Activated CD4-positive, alpha-beta T cell treated with anti-CD3 and anti-CD28 coated beads for 4 hours (primary cell): ENCODE results near the gene MTG2.

Source experiments
- DNase-seq, 2 donors: peaks; one replicate each; pipeline ENCODE4 v3.0.0-alpha.2; 2020

The MTG2 gene

DNA sequence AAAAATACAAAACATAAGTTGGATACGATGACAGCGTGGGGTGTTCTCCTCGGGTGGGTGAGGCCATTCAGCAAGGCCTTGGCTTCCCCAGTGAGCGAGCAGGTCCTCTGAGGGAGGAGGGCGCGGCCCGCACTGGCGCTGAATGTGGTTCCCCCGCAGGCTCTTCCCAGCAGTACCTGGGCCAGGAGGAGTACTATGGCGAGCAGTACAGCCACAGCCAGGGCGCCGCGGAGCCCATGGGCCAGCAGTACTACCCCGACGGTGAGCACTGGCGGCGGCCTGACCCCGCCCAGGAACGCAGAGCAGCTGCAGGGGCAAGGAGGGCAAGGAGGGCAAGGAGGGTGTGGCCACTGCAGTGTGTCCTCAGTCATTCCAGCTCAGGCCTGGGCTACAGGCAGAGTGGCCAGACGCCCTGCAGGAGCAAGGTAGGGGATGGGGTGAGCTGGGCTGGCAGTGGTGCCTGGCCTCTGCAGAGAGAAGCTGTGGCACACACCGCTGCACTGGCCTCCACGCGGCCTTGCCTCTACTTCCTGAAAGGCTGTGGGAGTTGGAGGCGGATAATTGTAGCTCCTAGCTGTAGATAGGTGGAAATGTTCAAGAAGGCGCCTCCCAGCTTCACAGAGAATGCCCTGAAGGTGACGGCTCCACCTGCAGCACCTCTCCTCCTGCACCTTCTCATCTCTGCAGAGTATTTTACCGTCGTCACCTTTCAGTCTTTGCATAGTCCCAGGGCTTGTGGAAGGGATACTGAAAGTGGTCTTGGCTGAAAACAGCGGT lies 18.7 kb upstream of the MTG2 start:
- DNase-seq: no peak

DNA sequence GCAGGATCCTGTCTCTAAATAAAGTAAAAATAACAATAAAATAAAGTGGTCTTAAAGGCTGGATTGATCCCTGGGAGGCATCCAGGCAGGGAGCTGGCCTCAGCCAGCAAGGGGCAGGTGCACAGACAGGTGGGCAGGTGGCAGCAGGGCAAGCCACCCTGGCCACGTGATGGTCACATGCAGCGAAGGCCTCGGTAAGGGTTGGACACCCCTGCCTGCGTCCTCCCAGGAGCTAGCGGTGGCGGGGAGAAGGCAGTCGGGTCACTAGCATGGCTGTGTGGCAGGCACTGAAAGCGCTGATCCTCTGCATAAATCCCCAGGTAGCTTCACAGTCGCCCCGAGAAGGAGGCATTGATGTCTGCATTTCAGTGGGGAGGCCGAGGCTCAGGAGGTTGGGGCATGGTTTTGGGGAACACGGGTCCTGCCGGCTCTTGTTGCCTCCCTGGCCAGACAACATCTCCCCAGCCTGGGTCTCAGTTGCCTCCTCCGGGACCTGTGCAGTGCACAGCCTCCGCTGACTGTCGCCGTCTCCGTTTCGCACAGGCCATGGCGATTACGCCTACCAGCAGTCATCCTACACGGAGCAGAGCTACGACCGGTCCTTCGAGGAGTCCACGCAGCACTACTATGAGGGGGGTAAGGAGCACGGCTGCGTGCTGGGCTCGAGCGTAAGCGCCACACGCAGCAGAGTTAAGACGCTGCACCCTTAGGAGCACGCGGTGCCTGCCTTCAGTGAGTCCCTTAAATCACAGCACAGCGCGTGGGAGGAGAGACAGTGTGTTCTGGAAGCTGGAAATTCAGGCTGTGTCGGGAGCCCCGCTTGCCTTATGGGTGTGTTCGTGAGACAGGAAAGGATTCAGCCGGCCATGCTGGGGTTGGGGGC lies 17.7 kb upstream of the MTG2 start:
- DNase-seq: no peak

DNA sequence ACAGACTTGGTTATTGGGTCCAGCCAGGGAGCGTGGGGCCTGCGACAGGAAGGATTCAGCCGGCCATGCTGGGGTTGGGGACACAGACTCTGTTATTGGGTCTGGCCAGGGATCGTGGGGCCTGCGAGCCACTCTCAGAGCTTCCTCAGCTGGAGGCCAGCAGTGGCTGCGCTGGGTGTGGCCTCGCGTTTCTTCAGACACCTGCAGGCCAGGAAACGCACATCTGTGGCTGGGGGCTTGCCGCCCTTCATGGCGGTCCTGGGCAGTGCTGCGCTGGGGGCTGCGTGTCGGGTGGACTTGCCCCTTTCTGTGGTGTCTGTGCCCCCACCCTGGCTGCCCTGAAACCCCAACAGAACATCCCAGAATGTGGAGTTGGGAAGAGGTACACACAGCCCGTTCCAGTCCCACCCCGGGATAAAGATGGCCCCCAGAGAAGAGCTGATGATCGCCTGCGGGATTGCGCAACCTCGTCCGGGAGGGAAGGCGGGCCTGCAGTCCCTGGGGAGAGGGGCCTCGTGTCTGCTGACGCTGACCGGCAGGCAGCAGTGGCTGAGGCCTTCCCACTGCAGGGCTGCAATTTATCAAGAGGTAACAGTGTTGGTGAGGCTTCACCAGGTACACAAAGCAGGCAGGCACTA lies 16.9 kb upstream of the MTG2 start:
- DNase-seq: no peak

DNA sequence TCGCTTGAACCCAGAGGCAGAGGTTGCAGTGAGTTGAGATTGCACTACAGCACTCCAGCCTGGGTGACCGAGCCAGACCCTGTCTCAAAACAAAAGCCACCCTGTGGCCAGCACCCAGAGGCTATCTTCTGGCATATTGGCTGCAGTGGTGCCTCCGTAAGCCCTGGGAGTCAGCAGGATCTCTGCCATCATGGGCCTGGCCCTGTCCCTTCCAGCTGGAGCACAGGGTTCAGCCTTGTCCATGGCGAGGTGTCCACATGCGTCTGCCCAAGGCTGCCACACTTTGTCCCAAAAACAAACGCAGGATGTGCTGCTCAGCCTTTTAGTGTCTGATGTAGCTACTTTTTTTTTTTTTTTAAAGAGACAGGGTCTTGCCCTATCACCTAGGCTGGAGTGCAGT lies 15.4 kb upstream of the MTG2 start:
- DNase-seq: no peak

DNA sequence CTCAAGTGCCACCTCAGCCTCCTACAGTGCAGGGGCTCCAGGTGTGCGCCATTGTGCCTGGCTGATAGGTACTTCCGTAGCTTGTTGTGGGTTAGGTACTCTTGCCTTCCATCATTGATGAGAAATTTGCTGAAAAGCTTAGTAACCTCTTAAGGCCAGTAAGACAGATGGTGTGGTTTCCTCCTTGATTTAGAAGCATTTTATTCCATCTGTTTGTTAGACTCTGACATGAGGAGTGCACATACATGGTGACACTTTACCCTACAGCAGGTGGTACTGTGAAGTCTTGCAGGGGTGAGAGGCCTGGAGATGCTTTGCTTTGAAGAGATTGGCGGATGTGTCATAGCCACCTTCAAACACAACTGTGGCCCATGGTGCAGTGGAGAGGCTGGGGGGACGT lies 14.8 kb upstream of the MTG2 start:
- no peak for DNase-seq

DNA sequence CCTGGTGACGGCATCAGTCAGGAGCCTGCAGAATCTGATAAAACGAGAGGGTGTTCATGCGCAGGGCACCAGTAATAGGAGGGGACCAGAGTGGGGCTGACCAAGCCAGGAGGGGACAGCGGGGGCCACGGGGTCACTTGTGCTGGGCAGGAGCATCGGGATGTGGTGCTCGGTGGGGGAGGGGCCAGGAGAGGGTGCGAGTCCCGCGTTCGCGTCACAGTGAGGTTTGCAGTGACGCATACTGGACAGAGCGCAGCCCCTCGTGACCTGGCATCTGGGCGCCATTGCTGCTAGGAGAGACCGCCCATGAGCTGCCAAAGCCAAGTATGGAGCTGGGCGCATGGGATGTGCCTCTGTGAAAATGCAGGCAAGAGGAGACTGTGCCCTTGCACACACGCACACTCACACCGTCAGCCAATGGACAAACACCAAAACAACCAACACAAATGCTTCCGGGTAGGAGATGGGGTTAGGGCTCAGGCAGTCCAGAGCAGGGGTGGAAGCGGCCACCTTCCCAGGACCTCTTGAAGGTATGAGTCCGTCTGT lies 13.9 kb upstream of the MTG2 start:
- no peak for DNase-seq

DNA sequence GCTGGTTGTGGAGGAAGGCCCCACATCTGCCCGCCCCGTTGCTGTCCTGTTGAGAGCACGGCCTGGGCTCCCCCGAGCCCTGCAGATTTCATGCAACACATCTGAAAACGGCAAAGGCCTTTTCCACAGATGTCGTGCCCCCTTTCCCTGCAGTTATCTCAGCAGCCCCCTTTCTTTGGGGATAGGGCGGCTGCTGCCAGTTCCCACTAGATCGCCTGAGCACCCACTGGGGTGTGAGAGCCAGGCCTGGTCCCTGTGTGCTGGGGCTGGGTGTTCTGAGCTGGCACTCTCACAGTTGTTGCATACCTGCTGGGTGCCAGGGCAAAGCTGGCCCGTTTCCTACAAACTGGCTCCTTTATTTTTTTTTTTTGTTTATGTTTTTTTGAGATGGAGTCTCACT lies 12.3 kb upstream of the MTG2 start:
- DNase-seq: no peak

DNA sequence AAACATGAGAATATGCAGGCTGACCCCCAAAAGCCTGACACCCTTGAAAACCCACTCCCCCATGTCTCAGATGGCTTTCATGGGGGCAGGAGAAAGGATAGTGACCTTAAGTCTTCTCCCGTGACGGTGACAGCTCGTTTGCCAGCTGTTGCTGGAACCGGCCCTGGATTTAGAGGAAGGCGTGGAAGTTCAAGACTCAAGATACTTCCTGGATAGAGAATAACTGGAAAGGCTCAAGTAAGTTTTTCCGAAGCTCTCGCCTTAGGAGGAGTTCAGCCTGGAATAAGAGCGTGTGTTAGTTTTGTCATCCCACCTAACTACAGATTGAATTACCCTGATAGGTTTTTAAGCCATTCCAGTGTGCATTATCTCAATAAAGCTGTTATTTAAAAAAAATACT lies 11.6 kb upstream of the MTG2 start:
- DNase-seq: no peak

DNA sequence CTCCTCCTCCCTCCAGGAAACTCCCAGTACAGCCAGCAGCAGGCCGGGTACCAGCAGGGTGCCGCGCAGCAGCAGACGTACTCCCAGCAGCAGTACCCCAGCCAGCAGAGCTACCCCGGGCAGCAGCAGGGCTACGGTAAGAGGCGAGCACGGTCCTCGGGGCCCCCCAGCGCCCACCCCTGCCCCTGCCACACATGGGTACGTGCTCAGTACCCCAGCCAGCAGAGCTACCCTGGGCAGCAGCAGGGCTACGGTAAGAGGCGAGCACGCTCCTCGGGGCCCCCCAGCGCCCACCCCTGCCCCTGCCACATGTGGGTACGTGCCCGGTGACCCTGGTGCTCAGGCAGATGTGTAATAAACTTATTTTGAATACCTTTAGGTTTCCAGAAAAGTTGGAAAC lies 10.2 kb upstream of the MTG2 start:
- no peak for DNase-seq

DNA sequence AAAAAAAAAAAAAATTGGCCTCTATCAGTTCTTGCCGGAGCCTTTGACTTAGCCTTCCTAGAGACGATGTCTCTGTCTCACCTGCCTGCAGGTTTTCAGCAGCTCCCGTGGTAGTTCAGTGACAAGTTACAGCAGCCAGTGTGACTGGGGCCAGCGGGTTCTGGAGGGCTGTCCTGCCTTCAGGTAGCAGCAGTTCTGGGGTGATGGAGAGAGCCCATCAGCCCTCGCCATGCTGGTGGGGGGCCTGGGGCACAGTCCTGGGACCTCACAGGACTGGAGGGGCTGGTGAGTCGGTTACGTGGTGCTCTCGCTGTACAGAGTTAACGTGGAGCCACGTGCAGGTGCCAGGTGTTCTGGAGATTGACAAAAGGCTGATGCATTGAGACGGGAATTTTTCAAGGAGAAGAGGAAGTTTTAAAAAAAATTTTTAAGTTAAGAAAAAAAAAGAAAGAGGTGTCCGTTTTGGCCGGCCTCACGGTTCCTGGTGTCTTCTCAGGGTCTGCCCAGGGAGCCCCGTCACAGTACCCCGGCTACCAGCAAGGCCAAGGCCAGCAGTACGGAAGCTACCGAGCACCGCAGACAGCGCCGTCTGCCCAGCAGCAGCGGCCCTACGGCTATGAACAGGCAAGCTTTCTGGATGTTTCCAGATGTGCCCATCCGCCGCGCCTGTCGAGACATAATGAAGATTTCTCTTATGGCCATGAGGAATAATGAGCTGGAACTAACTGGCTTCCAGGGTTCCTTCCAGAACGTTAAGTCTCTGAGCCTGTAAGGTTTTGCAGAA lies 8.6 kb upstream of the MTG2 start:
- DNase-seq: no peak

DNA sequence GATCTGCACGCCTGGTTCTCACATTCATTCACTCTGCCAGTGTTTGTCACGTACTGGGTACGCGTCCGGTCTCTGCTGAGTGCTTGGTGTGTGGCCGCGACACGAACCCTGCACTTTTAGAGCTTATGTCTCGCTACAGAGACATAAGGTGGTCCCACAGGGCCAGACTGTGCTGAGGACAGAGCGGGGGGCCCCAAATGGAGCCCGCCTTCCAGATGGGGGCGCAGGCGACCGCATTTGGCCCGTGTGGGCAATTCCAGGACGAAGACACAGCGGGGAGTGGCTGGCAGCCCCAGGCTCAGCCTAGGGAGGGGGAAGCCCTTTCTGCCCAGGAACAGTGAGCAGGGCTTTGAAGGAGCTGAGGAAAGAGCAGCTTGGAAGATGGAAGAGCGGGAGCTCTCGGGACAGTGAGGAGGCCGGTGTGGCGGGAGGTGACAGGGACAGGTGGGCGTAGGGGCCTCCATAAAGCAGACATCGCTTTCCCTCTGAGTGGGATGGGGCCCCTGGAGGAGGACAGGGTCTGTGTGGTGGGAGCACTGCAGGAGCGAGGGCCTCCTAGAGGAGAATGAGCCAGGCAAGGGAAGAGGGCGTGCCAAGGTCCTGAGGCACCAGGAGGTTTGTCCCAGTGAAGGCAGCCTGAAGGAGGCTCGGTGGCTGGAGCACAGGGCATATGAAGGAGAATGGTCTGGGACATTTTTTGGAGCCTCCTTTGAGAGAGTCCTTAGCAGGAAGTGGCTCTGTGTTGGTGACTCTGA lies 7.8 kb upstream of the MTG2 start:
- DNase-seq: no peak

DNA sequence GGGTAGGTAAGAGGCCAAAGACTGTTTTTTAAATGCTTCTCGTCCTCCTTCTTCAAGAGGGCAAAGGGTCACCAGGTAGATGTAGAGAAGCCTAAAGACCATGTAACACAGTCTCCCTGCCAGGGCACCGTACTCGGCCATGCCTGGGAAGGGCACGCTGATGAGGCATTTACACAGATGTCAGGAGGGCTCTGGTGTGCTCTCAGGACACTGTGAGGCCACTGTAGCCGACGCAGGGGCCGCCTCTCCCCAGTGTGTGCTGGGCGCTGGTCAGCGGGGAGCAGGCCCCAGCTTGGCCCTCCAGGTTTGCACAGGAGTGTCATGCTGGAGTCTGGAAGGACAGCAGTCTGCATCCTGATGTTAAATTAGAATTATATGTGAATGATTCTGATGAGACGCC lies 7.1 kb upstream of the MTG2 start:
- DNase-seq: no peak

DNA sequence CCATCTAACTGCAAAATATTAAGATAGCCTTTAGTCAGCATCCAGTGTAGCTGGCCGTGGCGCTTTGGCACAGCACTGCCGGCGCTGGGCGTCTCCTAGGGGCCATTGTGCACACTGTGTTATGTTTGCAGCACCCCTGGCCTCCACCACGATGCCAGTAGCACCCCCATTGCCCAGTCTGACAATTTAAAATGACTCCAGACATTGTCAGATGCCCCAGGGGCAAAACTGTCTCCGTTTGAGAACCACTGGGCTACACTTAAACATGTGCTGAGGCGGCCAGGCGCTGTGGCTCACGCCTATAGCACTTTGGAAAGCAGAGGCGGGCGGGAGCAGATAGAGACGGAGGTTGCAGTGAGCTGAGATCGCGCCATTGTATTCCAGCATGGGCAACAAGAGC lies 6.0 kb upstream of the MTG2 start:
- no peak for DNase-seq

DNA sequence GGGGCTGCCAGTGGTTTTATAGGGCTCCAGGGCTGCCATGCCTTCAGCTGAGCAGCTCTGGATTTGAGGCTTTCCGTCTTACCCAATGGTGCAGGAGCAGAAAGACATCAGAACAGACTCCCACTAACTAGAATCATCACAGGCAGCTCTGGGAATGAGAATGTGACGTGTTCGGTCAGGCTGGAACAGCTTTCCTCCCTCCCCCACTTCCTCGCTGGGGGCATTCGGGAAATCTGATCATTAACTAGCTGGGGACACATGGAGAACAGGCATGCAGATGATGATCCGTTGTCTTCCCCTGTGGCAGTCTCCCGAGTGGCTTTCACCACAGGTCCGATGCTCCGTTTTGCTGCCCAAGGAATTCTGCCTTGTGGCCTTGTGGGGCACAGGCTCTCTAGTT lies 5.5 kb upstream of the MTG2 start:
- no peak for DNase-seq

DNA sequence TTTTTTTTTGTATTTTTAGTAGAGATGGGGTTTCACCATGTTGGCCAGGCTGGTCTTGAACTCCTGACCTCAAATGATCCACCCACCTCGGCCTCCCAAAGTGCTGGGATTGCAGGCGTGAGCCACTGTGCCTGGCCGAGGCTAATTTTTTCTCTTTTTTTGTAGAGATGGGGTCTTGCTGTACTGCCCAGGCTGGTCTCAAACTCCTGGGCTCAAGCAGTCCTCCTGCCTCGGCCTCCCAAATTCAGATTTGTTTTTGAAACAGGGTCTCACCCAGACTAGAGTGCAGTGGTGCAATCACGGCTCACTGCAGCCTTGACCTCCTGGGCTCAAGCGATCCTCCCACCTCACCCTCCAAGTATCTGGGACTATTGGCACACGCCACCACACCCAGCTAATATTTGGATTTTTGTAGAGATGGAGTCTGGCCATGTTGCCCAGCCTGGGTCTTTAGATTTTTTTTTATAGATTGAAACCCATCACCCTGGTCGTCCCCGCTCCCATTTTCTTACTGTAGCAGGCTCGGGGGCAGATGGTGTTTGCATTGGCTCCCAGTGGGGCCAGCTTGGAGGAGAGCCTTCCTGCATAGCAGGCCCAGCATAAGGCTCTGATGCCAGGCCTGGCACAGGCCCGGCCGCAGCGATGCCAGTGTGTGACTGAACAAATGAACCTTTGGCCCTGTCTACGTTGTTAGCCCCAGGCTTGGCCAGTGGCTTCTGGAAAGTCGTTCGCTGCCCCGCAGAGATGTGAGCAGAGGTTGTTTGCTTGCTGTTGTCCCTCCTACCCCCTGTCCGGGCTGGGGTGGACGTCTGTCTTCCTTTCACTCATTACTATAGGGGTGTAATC lies 4.3 kb upstream of the MTG2 start:
- DNase-seq: no peak

DNA sequence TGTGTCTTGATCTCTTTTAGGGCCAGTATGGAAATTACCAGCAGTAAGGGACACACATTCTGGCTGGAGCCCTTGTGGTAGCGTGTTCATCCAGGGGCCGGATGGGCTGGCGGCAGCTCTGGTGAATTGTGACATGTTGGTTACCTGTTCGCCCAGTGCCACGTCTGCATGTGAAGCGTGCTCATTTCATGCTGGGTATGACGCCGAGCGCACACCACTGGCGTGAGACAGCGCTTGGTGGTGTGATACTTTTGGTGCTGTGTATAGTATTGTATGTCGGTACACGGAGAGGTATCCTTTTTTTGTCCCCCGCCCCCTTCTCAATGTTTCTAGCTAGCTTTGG lies 3.7 kb upstream of the MTG2 start:
- DNase-seq: no peak

DNA sequence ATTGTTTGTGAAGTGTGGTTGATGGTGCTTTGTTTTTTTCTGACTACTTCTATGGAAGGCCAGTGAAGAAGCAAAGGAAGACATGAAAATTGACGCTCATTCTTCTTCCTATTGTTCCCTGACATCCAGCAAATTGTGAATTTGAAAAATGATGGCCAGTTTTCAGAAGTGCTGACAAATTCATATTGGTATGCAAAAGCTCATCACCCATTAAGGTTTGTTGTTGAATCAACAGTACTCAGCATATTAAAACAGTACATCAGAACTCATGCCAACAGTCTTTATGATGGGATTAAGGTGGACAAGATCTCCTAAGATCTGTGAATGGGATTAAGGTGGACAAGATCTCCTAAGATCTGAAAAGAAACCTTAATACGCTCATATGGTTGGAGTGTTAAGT lies 1.0 kb upstream of the MTG2 start:
- no peak for DNase-seq

DNA sequence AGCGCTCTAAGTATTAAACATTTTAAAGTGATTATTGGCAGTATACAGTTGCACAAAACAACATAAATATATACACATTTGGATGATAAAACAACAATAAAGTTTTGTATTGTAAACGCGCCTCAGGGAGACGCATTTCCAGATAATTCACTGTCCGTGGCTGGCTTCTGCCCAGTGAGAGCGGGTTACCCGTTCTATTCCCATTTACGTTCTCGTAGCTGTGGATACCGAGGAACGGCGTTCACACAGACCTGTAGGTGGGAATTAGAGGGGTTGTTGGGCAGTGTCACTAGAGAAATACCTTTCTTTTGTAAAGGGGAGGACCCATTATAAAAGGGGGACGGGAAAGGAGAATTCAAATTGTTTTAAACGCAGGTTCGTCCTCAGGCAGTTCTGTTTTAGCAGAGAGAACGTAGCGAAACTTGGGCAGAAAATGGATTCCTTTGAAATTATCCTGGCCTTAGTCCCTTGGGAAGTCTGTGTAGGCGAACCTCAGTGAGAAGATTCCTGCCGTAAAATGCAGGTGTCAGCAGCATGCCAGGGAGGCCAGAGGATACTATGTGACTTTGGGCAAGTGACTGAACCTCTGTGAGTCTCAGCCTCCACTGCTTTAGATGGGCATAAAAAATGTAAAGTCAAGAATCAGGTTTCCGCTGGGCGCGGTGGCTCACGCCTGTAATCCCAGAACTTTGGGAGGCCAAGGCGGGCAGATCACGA lies 756 bp downstream of the MTG2 start:
- no peak for DNase-seq

DNA sequence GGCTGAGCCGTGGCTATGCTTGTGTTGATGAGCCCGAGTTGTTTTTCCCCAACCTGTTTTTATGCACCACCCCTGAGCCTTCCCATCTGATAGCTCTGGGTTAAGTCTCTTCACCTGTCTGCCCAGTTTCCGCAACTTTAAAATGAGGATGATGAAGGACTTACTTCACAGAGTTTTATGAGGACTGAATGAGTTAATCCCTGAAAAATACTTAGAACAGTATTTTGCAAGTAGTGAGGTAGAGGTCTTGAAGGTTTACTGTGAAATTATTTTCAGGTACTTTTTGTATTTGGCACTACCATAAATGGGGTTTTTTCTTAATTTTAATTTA lies 3.2 kb downstream of the MTG2 start:
- DNase-seq: no peak
